Ishikawa (cell line): ENCODE results near the gene DOK3.

Experiments used
- CEBPB ChIP-seq: IDR thresholded peaks from 2 replicates; pipeline ENCODE4 v1.6.1; 2012
- CREB1 ChIP-seq: IDR thresholded peaks from 2 replicates; pipeline ENCODE4 v1.6.1; 2012; ENCODE audit warnings: low read depth
- EGR1 ChIP-seq: IDR thresholded peaks from 2 replicates; pipeline ENCODE4 v1.6.1; 2012
- EP300 ChIP-seq: IDR thresholded peaks from 2 replicates; pipeline ENCODE4 v1.6.1; 2012; ENCODE audit warnings: borderline replicate concordance
- FOXM1 ChIP-seq: IDR thresholded peaks from 2 replicates; pipeline ENCODE4 v1.6.1; 2012; ENCODE audit warnings: low read depth, borderline replicate concordance
- MAX ChIP-seq: IDR thresholded peaks from 2 replicates; pipeline ENCODE4 v1.6.1; 2012
- NFIC ChIP-seq: IDR thresholded peaks from 2 replicates; pipeline ENCODE4 v1.6.1; 2012
- RAD21 ChIP-seq: IDR thresholded peaks from 2 replicates; pipeline ENCODE4 v1.6.1; 2012; ENCODE audit warnings: low read depth
- REST ChIP-seq: IDR thresholded peaks from 2 replicates; pipeline ENCODE4 v1.6.1; 2012; ENCODE audit warnings: low read depth, mild to moderate bottlenecking
- TAF1 ChIP-seq: IDR thresholded peaks from 2 replicates; pipeline ENCODE4 v1.6.1; 2012; ENCODE audit warnings: low read depth, mild to moderate bottlenecking
- TCF12 ChIP-seq: IDR thresholded peaks from 2 replicates; pipeline ENCODE4 v1.6.1; 2012; ENCODE audit warnings: low read depth
- TEAD4 ChIP-seq: IDR thresholded peaks from 2 replicates; pipeline ENCODE4 v1.6.1; 2012
- YY1 ChIP-seq: IDR thresholded peaks from 2 replicates; pipeline ENCODE4 v1.6.1; 2012; ENCODE audit warnings: low read depth
- ZBTB7A ChIP-seq: IDR thresholded peaks from 2 replicates; pipeline ENCODE4 v1.6.1; 2012; ENCODE audit warnings: low read depth
- TF ChIP-seq, protein P1 (sequence below): IDR thresholded peaks from 2 replicates; pipeline ENCODE4 v1.6.1; 2012

DOK3 gene

GRCh38 chr5:177496070-177496726, 13.4 kb downstream of the DOK3 start:
- 0 out of 2 replicates have a peak, but pooled peaks have one; percentile 38 for TF ChIP-seq EP300
- TF ChIP-seq FOXM1, result no peak
- TF ChIP-seq MAX, result 0 out of 2 replicates have a peak, but pooled peaks have one; percentile 47
- peak; percentile 87 for TF ChIP-seq NFIC
- TF ChIP-seq TCF12, result no peak
- 0 out of 2 replicates have a peak, but pooled peaks have one; percentile 6 for TF ChIP-seq YY1

- TF ChIP-seq TEAD4 (peak; percentile 86), FOXM1 (no peak), TAF1 (peak; percentile 13; the same call in 1 of the 2 replicates), EP300 (peak; percentile 44; the same call in 1 of the 2 replicates)
- TF ChIP-seq, protein P1, sequence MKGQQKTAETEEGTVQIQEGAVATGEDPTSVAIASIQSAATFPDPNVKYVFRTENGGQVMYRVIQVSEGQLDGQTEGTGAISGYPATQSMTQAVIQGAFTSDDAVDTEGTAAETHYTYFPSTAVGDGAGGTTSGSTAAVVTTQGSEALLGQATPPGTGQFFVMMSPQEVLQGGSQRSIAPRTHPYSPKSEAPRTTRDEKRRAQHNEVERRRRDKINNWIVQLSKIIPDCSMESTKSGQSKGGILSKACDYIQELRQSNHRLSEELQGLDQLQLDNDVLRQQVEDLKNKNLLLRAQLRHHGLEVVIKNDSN, result no peak
Observed at GRCh38 chr5:177495243-177496060, 14.2 kb downstream of the DOK3 start.

GRCh38 chr5:177494346-177495195, 15.1 kb downstream of the DOK3 start:
- TF ChIP-seq EP300 (peak; percentile 45; the same call in 1 of the 2 replicates), FOXM1 (no peak), REST (no peak), TEAD4 (peak; percentile 34), ZBTB7A (peak; percentile 75; the same call in 1 of the 2 replicates), TAF1 (0 out of 2 replicates have a peak, but pooled peaks have one; percentile 10), MAX (no peak), CREB1 (no peak), CEBPB (no peak), RAD21 (no peak), TCF12 (peak; percentile 57; the same call in 1 of the 2 replicates), NFIC (peak; percentile 76), EGR1 (no peak), YY1 (no peak)
- TF ChIP-seq, protein P1, result no peak

- TF ChIP-seq NFIC (no peak), MAX (no peak), FOXM1 (no peak), YY1 (no peak), CREB1 (no peak)
- TF ChIP-seq, protein P1, result no peak
Observed at GRCh38 chr5:177493795-177494345, 15.8 kb downstream of the DOK3 start.

DNA sequence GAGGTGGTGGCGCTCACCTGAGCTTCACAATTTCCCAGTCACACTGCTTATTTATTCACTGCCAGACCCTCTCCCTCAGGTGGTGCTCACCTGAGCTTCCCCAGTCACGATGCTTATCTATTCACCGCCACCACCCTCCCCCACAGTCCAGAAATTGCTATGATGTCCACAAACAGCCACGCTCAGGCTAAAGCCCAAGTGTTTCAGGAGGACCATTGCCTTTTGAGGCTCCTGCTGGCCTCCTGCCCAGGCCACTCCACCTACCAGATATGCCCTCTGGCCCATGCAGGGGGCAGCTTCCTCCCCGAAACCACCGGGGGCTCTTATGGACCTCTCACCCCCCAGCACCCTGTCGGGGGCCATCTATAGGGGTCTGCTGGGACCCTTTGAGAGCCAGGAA, 16.8 kb downstream of the DOK3 start:
- no peak for TF ChIP-seq FOXM1
- no peak for TF ChIP-seq TCF12
- no peak for TF ChIP-seq CREB1
- TF ChIP-seq NFIC, result no peak
- no peak for TF ChIP-seq MAX
- no peak for TF ChIP-seq RAD21
- no peak for TF ChIP-seq REST
- TF ChIP-seq EP300, result no peak
- TF ChIP-seq EGR1, result no peak
- no peak for TF ChIP-seq TEAD4
- TF ChIP-seq ZBTB7A, result no peak
- no peak for TF ChIP-seq CEBPB
- no peak for TF ChIP-seq YY1
- no peak for TF ChIP-seq TAF1
- TF ChIP-seq, protein P1, result no peak
